22Rv1 (cell line): Measurements from ENCODE around the gene ACTL8.

Experiments used
- ZFX ChIP-seq: fragments of 450-650 bp; IDR thresholded peaks from 2 replicates; pipeline ENCODE4 v1.6.1; 2017; ENCODE audit warnings: antibody characterized with exemption, borderline replicate concordance
- TF ChIP-seq, protein P1 (sequence below): fragments of 450-650 bp; IDR thresholded peaks from 2 replicates; pipeline ENCODE4 v1.5.1; 2017; ENCODE audit warnings: mild to moderate bottlenecking

DNA sequence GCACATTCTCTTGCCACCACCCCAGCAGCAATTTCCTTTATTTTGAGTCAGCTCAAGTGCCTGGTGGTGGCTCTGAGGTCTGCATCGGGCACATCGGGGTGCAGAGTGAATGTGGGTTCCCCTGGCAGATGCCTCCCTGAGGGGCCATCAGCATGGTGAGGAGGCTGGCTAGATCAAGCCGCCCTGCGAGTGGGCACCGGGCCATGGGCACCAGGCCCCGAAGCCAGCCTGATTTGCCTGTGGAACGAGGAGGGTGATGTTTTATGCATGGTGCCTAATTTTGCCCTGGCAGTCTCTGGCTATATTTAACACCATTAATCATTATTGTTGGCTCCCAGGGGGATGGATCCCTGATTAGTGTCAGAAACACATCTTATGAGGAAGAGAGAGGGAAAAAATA is 36.3 kb downstream of the ACTL8 start:
- TF ChIP-seq, protein P1, sequence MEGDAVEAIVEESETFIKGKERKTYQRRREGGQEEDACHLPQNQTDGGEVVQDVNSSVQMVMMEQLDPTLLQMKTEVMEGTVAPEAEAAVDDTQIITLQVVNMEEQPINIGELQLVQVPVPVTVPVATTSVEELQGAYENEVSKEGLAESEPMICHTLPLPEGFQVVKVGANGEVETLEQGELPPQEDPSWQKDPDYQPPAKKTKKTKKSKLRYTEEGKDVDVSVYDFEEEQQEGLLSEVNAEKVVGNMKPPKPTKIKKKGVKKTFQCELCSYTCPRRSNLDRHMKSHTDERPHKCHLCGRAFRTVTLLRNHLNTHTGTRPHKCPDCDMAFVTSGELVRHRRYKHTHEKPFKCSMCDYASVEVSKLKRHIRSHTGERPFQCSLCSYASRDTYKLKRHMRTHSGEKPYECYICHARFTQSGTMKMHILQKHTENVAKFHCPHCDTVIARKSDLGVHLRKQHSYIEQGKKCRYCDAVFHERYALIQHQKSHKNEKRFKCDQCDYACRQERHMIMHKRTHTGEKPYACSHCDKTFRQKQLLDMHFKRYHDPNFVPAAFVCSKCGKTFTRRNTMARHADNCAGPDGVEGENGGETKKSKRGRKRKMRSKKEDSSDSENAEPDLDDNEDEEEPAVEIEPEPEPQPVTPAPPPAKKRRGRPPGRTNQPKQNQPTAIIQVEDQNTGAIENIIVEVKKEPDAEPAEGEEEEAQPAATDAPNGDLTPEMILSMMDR = no peak
- TF ChIP-seq ZFX = no peak
